ENCODE data around the gene SPATA6.
"Not testable (repeated sequence)": the region's sequence is repeated elsewhere in the genome, so short reads cannot be mapped to it uniquely, and the experiment has no call there.

Gene SPATA6

DNA sequence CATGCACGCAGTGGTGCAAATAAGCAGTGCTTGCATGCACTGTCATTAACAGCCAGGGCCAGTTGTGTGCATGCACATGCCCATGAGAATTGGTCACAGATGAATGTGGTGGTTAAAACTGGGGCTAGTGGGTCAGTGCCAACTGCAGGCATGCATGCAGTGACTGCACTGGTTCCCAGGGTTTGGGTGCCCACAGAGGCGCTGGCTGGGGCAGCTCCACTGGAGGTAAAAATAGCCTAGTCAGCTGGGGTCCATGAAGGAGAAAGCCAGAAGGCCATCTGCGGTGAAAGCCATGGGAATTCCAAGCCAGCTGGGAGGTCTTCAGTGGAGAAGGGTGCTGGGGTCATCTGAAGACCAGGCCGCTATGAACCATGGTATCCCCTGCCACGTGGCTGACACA is 179.3 kb downstream of the SPATA6 start:
- TF ChIP-seq, protein P1, sequence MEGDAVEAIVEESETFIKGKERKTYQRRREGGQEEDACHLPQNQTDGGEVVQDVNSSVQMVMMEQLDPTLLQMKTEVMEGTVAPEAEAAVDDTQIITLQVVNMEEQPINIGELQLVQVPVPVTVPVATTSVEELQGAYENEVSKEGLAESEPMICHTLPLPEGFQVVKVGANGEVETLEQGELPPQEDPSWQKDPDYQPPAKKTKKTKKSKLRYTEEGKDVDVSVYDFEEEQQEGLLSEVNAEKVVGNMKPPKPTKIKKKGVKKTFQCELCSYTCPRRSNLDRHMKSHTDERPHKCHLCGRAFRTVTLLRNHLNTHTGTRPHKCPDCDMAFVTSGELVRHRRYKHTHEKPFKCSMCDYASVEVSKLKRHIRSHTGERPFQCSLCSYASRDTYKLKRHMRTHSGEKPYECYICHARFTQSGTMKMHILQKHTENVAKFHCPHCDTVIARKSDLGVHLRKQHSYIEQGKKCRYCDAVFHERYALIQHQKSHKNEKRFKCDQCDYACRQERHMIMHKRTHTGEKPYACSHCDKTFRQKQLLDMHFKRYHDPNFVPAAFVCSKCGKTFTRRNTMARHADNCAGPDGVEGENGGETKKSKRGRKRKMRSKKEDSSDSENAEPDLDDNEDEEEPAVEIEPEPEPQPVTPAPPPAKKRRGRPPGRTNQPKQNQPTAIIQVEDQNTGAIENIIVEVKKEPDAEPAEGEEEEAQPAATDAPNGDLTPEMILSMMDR (IDR thresholded peaks at IDR 0.05; ENCODE audit: low read depth, low read length) = no peak
- DNase-seq (ENCODE audit: extremely low read depth, low read depth) = no peak

DNA sequence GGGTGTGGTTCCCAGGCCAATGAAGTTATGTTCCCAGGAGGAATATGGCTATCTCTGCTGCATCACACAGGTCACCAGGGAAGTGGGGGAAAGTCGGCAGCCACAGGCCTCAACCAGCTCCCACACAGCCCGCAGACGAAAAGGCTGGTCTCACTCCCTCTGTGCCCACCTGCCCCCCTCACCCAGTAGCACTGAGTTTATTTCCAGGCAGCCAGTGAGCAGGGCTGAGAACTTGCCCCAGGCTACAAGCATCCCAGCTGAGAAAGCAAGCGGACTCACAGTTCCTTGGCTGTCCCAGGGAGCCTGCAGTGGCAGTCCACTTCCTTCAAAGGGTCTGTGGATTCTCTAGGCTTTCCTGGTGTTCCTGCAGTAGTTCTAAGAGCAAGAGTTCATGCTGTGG is 180.6 kb downstream of the SPATA6 start:
- DNase-seq (ENCODE audit: extremely low read depth, low read depth) = no peak

DNA sequence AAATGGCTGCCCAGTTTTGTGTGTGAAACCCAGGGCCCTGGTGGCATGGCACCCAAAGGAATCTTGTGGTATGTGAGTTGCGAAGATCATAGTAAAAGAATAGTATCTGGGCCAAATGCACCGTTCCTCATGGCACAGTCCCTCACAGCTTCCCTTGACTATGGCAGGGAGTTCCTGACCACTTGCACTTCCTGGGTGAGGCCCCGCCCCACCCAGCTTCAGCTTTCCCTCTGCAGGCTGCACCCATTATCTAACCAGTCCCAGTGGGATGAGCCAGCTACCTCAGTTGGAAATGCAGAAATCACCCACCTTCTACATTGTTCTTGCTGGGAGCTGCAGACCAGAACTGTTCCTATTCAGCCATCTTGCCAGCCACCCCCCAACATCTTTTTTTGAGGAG is 186.5 kb downstream of the SPATA6 start:
- TF ChIP-seq, protein P1 (IDR thresholded peaks at IDR 0.05; ENCODE audit: low read depth, low read length) = no peak
- DNase-seq (ENCODE audit: extremely low read depth, low read depth) = no peak

More for the DNA sequence above, 180.6 kb downstream of the SPATA6 start:
- TF ChIP-seq, protein P1 (IDR thresholded peaks at IDR 0.05; ENCODE audit: low read depth, low read length) = no peak

DNA sequence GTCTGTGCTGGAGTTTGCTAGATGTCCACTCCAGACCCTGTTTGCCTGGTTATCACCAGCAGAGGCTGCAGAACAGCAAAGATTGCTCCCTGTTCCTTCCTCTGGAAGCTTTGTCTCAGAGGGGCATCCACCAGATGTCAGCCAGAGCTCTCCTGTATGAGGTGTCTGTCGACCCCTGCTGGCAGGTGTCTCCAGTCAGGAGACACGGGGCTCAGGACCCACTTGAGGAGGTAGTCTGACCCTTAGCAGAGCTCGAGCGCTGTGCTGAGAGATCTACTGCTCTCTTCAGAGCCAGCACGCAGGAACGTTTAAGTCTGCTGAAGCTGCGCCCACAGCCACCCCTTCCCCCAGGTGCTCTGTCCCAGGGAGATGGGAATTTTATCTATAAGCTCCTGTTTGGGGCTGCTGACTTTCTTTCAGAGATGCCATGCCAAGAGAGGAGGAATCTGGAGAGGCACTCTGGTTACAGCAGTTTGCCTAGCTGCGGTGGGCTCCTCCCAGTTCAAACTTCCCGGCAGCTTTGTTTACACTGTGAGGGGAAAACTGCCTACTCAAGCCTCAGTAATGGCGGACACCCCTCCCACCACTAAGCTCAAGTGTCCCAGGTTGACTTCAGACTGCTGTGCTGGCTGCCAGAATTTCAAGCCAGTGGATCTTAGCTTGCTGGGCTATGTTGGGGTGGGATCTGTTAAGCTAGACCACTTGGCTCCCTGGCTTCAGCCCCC is 187.1 kb downstream of the SPATA6 start:
- DNase-seq (ENCODE audit: extremely low read depth, low read depth) = not testable (repeated sequence)

DNA sequence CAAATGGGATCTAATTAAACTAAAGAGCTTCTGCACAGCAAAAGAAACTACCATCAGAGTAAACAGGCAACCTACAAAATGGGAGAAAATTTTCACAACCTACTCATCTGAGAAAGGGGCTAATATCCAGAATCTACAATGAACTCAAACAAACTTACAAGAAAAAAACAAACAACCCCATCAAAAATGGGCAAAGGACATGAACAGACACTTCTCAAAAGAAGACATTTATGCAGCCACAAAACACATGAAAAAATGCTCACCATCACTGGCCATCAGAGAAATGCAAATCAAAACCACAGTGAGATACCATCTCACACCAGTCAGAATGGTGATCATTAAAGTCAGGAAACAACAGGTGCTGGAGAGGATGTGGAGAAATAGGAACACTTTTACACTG is 189.7 kb downstream of the SPATA6 start:
- not testable (repeated sequence) for DNase-seq (ENCODE audit: extremely low read depth, low read depth)

DNA sequence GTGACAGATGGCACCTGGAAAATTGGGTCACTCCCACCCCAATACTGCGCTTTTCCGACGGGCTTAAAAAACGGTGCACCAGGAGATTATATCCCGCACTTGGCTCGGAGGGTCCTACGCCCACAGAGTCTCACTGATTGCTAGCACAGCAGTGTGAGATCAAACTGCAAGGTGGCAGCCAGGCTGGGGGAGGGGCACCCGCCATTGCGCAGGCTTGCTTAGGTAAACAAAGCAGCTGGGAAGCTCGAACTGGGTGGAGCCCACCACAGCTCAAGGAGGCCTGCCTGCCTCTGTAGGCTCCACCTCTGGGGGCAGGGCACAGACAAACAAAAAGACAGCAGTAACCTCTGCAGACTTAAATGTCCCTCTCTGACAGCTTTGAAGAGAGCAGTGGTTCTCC is 194.6 kb downstream of the SPATA6 start:
- not testable (repeated sequence) for DNase-seq (ENCODE audit: extremely low read depth, low read depth)

DNA sequence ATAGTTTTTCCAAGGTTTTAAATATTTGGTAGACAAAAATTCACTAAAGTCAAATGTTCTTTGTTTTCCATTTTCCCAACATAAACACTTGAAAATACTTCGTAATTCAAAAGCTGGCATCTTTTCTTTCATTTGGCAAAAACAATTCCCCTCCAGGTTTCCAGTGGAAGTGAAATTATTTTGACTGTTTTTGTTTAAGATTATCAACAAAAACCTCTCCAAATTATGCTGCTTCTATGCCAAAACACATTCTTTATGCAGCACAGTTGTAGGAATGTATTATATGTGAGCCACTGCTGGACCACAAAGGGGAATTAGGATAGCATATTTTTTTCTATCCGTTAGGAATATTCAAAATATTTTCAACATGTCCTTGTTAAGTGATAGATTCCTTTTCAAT is 205.4 kb downstream of the SPATA6 start:
- TF ChIP-seq, protein P1 (IDR thresholded peaks at IDR 0.05; ENCODE audit: low read depth, low read length) = no peak
- DNase-seq (ENCODE audit: extremely low read depth, low read depth) = no peak

DNA sequence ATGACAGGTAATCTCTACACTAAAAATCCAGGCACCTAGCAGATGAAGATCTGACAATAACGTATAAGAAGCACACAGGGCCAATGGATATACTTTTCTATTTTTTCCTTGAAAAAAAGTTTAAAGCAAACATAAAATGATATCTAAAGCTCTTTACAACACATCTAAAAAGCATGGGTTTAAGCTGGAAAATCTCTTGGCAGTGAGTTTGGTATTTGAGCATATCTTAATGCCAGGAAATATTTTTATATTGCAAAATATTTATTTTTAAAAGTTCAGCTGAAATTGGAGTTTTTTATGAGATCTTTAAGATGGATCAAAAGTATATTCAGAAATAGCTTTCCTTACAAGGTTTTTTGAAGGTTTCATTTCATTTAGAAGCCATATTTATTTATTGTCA is 209.0 kb downstream of the SPATA6 start:
- TF ChIP-seq, protein P1 (IDR thresholded peaks at IDR 0.05; ENCODE audit: low read depth, low read length) = no peak
- no peak for DNase-seq (ENCODE audit: extremely low read depth, low read depth)

DNA sequence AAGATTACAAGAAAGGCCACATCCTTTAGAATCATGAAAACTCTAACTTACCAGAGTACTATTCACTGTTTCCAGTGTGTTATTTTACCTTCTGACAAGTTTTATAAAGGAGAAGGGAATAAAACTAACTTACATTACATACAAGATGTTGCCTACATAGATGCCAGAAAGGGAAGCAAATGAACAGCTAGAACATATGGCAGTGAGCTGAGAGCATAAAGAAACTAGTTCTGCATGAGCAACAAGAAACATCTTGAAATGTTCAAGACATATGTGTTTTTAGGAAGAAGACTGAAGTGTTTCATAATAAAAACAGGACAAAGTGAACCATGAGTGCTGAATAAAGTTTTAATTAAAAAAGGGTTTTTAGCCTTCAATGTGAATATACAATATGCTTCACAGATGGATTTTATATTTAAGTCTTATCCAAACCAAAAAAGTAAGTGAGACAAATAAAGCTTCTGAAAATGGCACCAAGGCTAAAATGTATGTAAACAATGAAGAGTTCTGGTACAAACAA is 210.1 kb downstream of the SPATA6 start:
- TF ChIP-seq, protein P1 (IDR thresholded peaks at IDR 0.05; ENCODE audit: low read depth, low read length) = no peak
- DNase-seq (ENCODE audit: extremely low read depth, low read depth) = no peak

All from AG09319 (cell line).